K562 (cell line): ENCODE results near the gene RANBP3. TPM values are rescaled to one million over a fixed set of nuclear protein-coding genes. Genes with fewer than 3 reads are reported as not detected.

ENCODE experiments used
- AFF4 ChIP-seq: sonication (generic); formaldehyde crosslinking; IDR thresholded peaks from 2 replicates; pipeline ENCODE4 v1.8.0; 2023; ENCODE audit warnings: mild to moderate bottlenecking, missing genetic modification reagents
- BCOR ChIP-seq: fragments of 450-650 bp; IDR thresholded peaks from 2 replicates; pipeline ENCODE4 v1.6.1; 2016
- CSDE1 ChIP-seq, 2 experiments: fragments of 450-650 bp; IDR thresholded peaks; 2 replicates each; pipeline ENCODE4 v1.6.1; 2016; ENCODE audit warnings: mild to moderate bottlenecking in 1 of 2
- DIDO1 ChIP-seq: fragments of 450-650 bp; IDR thresholded peaks from 2 replicates; pipeline ENCODE4 v1.6.1; 2016; ENCODE audit warnings: low read depth, missing biosample characterization, missing genetic modification characterization
- NCOA1 ChIP-seq: fragments of 450-650 bp; IDR thresholded peaks from 2 replicates; pipeline ENCODE4 v1.6.1; 2016; ENCODE audit warnings: low read depth
- PATZ1 ChIP-seq: fragments of 250-450 bp; sonication (Bioruptor Pico); IDR thresholded peaks from 2 replicates; pipeline ENCODE4 v1.5.0; 2020; ENCODE audit warnings: mild to moderate bottlenecking, borderline replicate concordance
- PCBP1 ChIP-seq: fragments of 200-400 bp; formaldehyde crosslinking; IDR thresholded peaks from 2 replicates; pipeline ENCODE4 v1.6.1; 2018; ENCODE audit warnings: mild to moderate bottlenecking, low read depth, low read length; ENCODE audit not compliant: poor library complexity, severe bottlenecking
- PREB ChIP-seq: sonication (generic); formaldehyde crosslinking; IDR thresholded peaks from 2 replicates; pipeline ENCODE4 v1.8.1; 2023; ENCODE audit warnings: mild to moderate bottlenecking, missing genetic modification reagents
- SOX6 ChIP-seq: fragments of 450-650 bp; IDR thresholded peaks from 2 replicates; pipeline ENCODE4 v1.6.1; 2014; ENCODE audit warnings: mild to moderate bottlenecking
- ZNF140 ChIP-seq: fragments of 250-450 bp; sonication (Bioruptor Pico); IDR thresholded peaks from 2 replicates; pipeline ENCODE4 v1.8.0; 2021; ENCODE audit warnings: moderate library complexity, mild to moderate bottlenecking, inconsistent platforms
- ZNF274 ChIP-seq: IDR thresholded peaks from 2 replicates; pipeline ENCODE4 v1.6.1; 2011; ENCODE audit warnings: low read depth, mild to moderate bottlenecking, low read length, moderate library complexity, borderline replicate concordance
- ZNF318 ChIP-seq, 2 experiments: fragments of 450-650 bp; IDR thresholded peaks; 2 replicates each; pipeline ENCODE4 v1.6.1; 2016; ENCODE audit warnings: mild to moderate bottlenecking in 2 of 2, borderline replicate concordance in 1 of 2, low read depth in 1 of 2, moderate library complexity in 1 of 2
- ZNF668 ChIP-seq: fragments of 250-450 bp; sonication (Bioruptor Pico); IDR thresholded peaks from 2 replicates; pipeline ENCODE4 v1.8.0; 2022; ENCODE audit warnings: mild to moderate bottlenecking, inconsistent platforms
- polyA plus RNA-seq, 8 experiments: library from polyadenylated mRNA; depleted of rRNA in 4 of 8; stranded (reverse) in 5 of 8; unstranded in 3 of 8; fragments of >200 nt; fragmentation: Nextera tagmentation in 2 of 8; fragmentation: Illumina TruSeq in 1 of 8; extraction: Ambion mirVana in 2 of 8; extraction: Trizol in 1 of 8; gene quantifications; 2 replicates each; pipeline versions ENCODE4 v1.2.1 to v1.2.3, GENCODE V29; 2011 to 2014; ENCODE audit warnings: inconsistent platforms in 1 of 8, missing spikeins in 1 of 8
- total RNA-seq, 7 experiments: library from RNA; depleted of rRNA in 6 of 7; stranded (reverse); fragments of >200 nt in 6 of 7; fragmentation: Illumina TruSeq in 2 of 7; extraction: Trizol in 2 of 7; gene quantifications; 2 replicates each; pipeline versions ENCODE4 v1.2.1 to v1.2.3, GENCODE V29; 2011 to 2021; ENCODE audit warnings: low replicate concordance in 1 of 7

The RANBP3 gene
- total and polyA plus RNA-seq, 9 of the 15 experiments (the other 6 are each of a cell fraction or from before 2014, with no cell fraction given), result 0.90 to 95.1 (median 63.2) TPM

- TF ChIP-seq ZNF318 (IDR thresholded peaks at IDR 0.05; ENCODE audit: borderline replicate concordance in 1 of 2, low read depth in 1 of 2) (no peak), ZNF668 (CRISPR knock-in tag) (no peak), PATZ1 (no peak), PCBP1 (no peak), NCOA1 (no peak), AFF4 (CRISPR knock-in tag) (no peak), DIDO1 (no peak), ZNF274 (no peak), CSDE1 (IDR thresholded peaks at IDR 0.05) (no peak), SOX6 (no peak), PREB (CRISPR knock-in tag) (no peak), ZNF140 (CRISPR knock-in tag) (no peak), BCOR (peak; percentile 94)
These were observed 13.4 kb upstream of the RANBP3 start (continued) for GRCh38 chr19:5991244-5991838.
